Effector CD8-positive, alpha-beta T cell (primary cell): ENCODE results near the gene VBP1.
A peak's percentile ranks its signal among the peaks of the same experiment; 100 is the strongest.
"Not testable (repeated sequence)": the region's sequence is repeated elsewhere in the genome, so short reads cannot be mapped to it uniquely, and the experiment has no call there.

ENCODE experiments used
- DNase-seq: peaks from one replicate; lab custom pipeline; 2025; lab: John Stamatoyannopoulos, UW
- total RNA-seq, 4 experiments: gene quantifications; one replicate each; lab custom pipeline; 2026; lab: John Stamatoyannopoulos, UW

Gene VBP1
- 33.0 to 53.0 (median 37.2) reads per million in 4 experiments for total RNA-seq

GRCh38 chrX:155216179-155216939, at the start of gene VBP1:
Gene VBP1, plus strand, starts transcription at chrX:155216460. Its CDS starts 23 bp downstream, at chrX:155216483.
- DNase-seq = peak; percentile 76

- no peak for DNase-seq
Observed at GRCh38 chrX:155169881-155170280, 46.4 kb upstream of the VBP1 start.

GRCh38 chrX:155179346-155179997, 36.8 kb upstream of the VBP1 start:
- no peak for DNase-seq

- DNase-seq = no peak
Observed at GRCh38 chrX:155188786-155189185, 27.5 kb upstream of the VBP1 start.

- no peak for DNase-seq
Observed at GRCh38 chrX:155211208-155211607, 5.1 kb upstream of the VBP1 start.

GRCh38 chrX:155213731-155214130, 2.5 kb upstream of the VBP1 start:
- DNase-seq = no peak

GRCh38 chrX:155215443-155216178, 649 bp upstream of the VBP1 start:
- DNase-seq = no peak

- no peak for DNase-seq
Observed at GRCh38 chrX:155216940-155217440, 730 bp downstream of the VBP1 start.

- DNase-seq = no peak
Observed at GRCh38 chrX:155218777-155219176, 2.5 kb downstream of the VBP1 start.

- no peak for DNase-seq
Observed at GRCh38 chrX:155221351-155221750, 5.1 kb downstream of the VBP1 start.

- DNase-seq = not testable (repeated sequence)
Observed at GRCh38 chrX:155223746-155224145, 7.5 kb downstream of the VBP1 start.

GRCh38 chrX:155225774-155226173, 9.5 kb downstream of the VBP1 start:
- no peak for DNase-seq

GRCh38 chrX:155231163-155231562, 14.9 kb downstream of the VBP1 start:
- no peak for DNase-seq

GRCh38 chrX:155235891-155236290, 19.6 kb downstream of the VBP1 start:
- no peak for DNase-seq

- no peak for DNase-seq
Observed at GRCh38 chrX:155237719-155238118, 21.5 kb downstream of the VBP1 start.

GRCh38 chrX:155242300-155242699, 26.0 kb downstream of the VBP1 start:
- no peak for DNase-seq

- no peak for DNase-seq
Observed at GRCh38 chrX:155246748-155247147, 30.5 kb downstream of the VBP1 start.

GRCh38 chrX:155247497-155247896, 31.2 kb downstream of the VBP1 start:
- DNase-seq = no peak

- no peak for DNase-seq
Observed at GRCh38 chrX:155251391-155251790, 35.1 kb downstream of the VBP1 start.

- no peak for DNase-seq
Observed at GRCh38 chrX:155259752-155260151, 43.5 kb downstream of the VBP1 start.

- no peak for DNase-seq
Observed at GRCh38 chrX:155262970-155263754, 46.9 kb downstream of the VBP1 start.
